ENCODE results near the gene SLC25A41. TPM values are rescaled to one million over a fixed set of nuclear protein-coding genes. Genes with fewer than 3 reads are reported as not detected.
A peak's percentile ranks its signal among the peaks of the same experiment; 100 is the strongest.

Gene SLC25A41
- total and polyA plus RNA-seq, 2 of the 13 experiments (the other 11 are each of a cell fraction or from before 2014, with no cell fraction given): 0.33 to 0.95 TPM

DNA sequence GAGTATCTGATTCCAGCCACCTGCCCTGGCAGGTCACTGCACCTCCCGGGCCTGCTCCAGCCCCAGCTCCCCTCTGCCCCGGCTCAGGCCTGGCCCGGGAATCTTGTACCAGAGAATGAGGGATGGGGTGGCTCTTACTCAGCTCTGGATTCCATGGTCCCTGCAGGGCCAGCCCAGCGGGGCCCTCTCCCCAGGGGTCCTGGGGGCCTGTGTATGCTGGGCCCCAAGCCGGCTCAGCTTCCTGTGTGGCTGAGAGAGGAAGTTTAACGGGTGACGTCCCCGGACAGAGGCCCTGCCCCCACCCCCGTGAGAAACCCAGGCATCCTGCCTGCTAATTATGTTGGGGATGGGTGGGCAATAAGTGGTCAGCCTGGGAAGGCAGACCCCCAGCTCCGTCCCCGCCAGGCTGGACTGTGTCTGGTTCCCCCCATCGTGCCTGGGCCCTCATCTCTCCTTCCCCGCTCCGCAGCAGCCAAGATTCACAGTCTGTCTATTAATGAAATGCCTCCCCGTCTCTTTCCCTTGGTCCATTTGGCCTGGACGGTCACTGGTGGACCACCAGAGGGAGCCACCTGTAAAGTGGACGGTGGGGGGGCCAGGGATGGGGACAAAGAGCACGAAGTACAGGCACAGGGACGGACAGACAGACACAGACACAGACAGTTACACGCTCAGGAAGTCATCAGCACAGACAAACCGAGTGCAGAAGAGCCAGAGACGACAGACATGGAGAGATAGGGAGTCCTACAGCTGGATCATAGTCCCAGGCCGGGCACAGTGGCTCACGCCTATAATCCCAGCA, 48.2 kb upstream of the SLC25A41 start, which contains the start of gene DENND1C (continued):
- TF ChIP-seq ATF6 (CRISPR knock-in tag; conservative IDR thresholded peaks at IDR 0.05): no peak
- TF ChIP-seq ZNF607 (CRISPR knock-in tag; IDR thresholded peaks at IDR 0.05; ENCODE audit: borderline replicate concordance): no peak
- no peak for TF ChIP-seq HNRNPUL1 (IDR thresholded peaks at IDR 0.05; ENCODE audit: low read depth, low read length)
- TF ChIP-seq ZNF343 (CRISPR knock-in tag; IDR thresholded peaks at IDR 0.05): no peak
- no peak for TF ChIP-seq ZKSCAN8 (CRISPR knock-in tag; IDR thresholded peaks at IDR 0.05; ENCODE audit: borderline replicate concordance)
- no peak for TF ChIP-seq ATF5 (CRISPR knock-in tag; IDR thresholded peaks at IDR 0.05; ENCODE audit: low read depth)
- TF ChIP-seq ZFP36L2 (CRISPR knock-in tag; IDR thresholded peaks at IDR 0.05): no peak
- TF ChIP-seq, protein P1, sequence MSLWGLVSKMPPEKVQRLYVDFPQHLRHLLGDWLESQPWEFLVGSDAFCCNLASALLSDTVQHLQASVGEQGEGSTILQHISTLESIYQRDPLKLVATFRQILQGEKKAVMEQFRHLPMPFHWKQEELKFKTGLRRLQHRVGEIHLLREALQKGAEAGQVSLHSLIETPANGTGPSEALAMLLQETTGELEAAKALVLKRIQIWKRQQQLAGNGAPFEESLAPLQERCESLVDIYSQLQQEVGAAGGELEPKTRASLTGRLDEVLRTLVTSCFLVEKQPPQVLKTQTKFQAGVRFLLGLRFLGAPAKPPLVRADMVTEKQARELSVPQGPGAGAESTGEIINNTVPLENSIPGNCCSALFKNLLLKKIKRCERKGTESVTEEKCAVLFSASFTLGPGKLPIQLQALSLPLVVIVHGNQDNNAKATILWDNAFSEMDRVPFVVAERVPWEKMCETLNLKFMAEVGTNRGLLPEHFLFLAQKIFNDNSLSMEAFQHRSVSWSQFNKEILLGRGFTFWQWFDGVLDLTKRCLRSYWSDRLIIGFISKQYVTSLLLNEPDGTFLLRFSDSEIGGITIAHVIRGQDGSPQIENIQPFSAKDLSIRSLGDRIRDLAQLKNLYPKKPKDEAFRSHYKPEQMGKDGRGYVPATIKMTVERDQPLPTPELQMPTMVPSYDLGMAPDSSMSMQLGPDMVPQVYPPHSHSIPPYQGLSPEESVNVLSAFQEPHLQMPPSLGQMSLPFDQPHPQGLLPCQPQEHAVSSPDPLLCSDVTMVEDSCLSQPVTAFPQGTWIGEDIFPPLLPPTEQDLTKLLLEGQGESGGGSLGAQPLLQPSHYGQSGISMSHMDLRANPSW (CRISPR knock-in tag; IDR thresholded peaks at IDR 0.05; ENCODE audit: borderline replicate concordance): no peak
- no peak for TF ChIP-seq ZFYVE20 (CRISPR knock-in tag; IDR thresholded peaks at IDR 0.05; ENCODE audit: borderline replicate concordance, low read depth)
- TF ChIP-seq PAXIP1 (CRISPR knock-in tag; conservative IDR thresholded peaks at IDR 0.05): no peak
- TF ChIP-seq MED1 (CRISPR knock-in tag; IDR thresholded peaks at IDR 0.05): no peak
- peak; percentile 30; the same call in 1 of the 2 replicates for TF ChIP-seq ZNF784 (CRISPR knock-in tag; IDR thresholded peaks at IDR 0.05; ENCODE audit: borderline replicate concordance)
- TF ChIP-seq HNF4A (CRISPR knock-in tag; IDR thresholded peaks at IDR 0.05): peak; percentile 82
- TF ChIP-seq SP140L (CRISPR knock-in tag; IDR thresholded peaks at IDR 0.05; ENCODE audit: borderline replicate concordance): no peak
- no peak for TF ChIP-seq ZNF513 (CRISPR knock-in tag; conservative IDR thresholded peaks at IDR 0.05)
- no peak for TF ChIP-seq SP5 (CRISPR knock-in tag; IDR thresholded peaks at IDR 0.05; ENCODE audit: borderline replicate concordance, low read depth)
- no peak for TF ChIP-seq KLF6 (CRISPR knock-in tag; IDR thresholded peaks at IDR 0.05)

Measured in HepG2 (cell line).